Psoas muscle (tissue), 8 donors: ENCODE results near the gene SMYD3. TPM values are rescaled to one million over a fixed set of nuclear protein-coding genes. Genes with fewer than 3 reads are reported as not detected.

ENCODE experiments used
- ATAC-seq, 4 donors: fragments of 200-7000 bp; cut with Tn5 transposase; one replicate each; pipeline ENCODE4 v1.9.1; 2020; ENCODE audit warnings: moderate library complexity in 3 of 4, mild to moderate bottlenecking in 2 of 4
- DNase-seq, 2 donors: peaks; one replicate each; pipeline ENCODE4 v3.0.0-alpha.2; 2020
- H3K27ac ChIP-seq: fragments of 200-600 bp; one replicate; pipeline ENCODE4 v1.8.0; 2022
- H3K27me3 ChIP-seq, 3 donors: fragments of 200-600 bp in 1 of 3; one replicate each; pipeline versions ENCODE4 v1.6.1 to v1.8.0; 2013 to 2022; ENCODE audit warnings: low read length in 2 of 3, mild to moderate bottlenecking in 2 of 3, moderate library complexity in 1 of 3; ENCODE audit not compliant: insufficient read depth in 3 of 3
- H3K36me3 ChIP-seq, 2 donors: fragments of 200-600 bp in 1 of 2; one replicate each; pipeline versions ENCODE4 v1.6.1 to v1.8.0; 2013 to 2022; ENCODE audit warnings: low read depth in 1 of 2, mild to moderate bottlenecking in 1 of 2, moderate library complexity in 1 of 2; ENCODE audit not compliant: insufficient read depth in 1 of 2
- H3K4me1 ChIP-seq: fragments of 200-600 bp; one replicate; pipeline ENCODE4 v1.8.0; 2022
- H3K4me3 ChIP-seq: fragments of 200-600 bp; one replicate; pipeline ENCODE4 v1.8.0; 2022; ENCODE audit warnings: mild to moderate bottlenecking
- H3K9me3 ChIP-seq: fragments of 200-600 bp; one replicate; pipeline ENCODE4 v1.8.0; 2022
- WGBS, 3 donors: extraction: QIAGEN DNeasy Blood & Tissue Kit; methylation state at CpG; one replicate each; pipeline versions ENCODE4 v1.1.6 to v1.1.7; 2013; 5-methylcytosine and 5-hydroxymethylcytosine counted together
- intact Hi-C, 2 donors: fragments of 100-400 bp; cut with DNase I; formaldehyde crosslinking; loops; one replicate each; pipeline versions ENCODE4 v1.11.0 to v1.14.2; 2022
- polyA plus RNA-seq, 3 donors: library from polyadenylated mRNA; stranded (reverse); fragments of 200-250 nt; gene quantifications; one replicate each; pipeline ENCODE4 v1.2.3, GENCODE V29; 2013
- total RNA-seq, 4 donors: library from RNA; stranded (reverse); fragmentation: NEBNext Ultra II Directional in 2 of 4; extraction: Animal tissue kit (Norgen Biotek cat#: 25700) in 2 of 4; gene quantifications; one replicate each; pipeline versions ENCODE4 v1.2.1 to v1.2.4, GENCODE V29; 2021 to 2023
- TF ChIP-seq, protein P1 (sequence below): fragments of 200-600 bp; IDR thresholded peaks from one replicate; pipeline ENCODE4 v1.8.0; 2022; ENCODE audit warnings: antibody characterized with exemption
- donor health status: healthy with polysubstance abuse.
- donor health status: DM: no; HTN: no; CAD: no; lungs with moderate emphysema.
- donor health status: Bipolar disorder and iron deficiency.
- donor health status: healthy.
- donor health status: DM: yes; HTN: yes; CAD: no.
- donor health status: DM: no; HTN: no; CAD: no.
- donor health status: DM: no; HTN: no; CAD: no.
- donor health status: DM: yes; HTN: yes; CAD: no.

The SMYD3 gene
- total and polyA plus RNA-seq, 7 donors: 2.9 to 6.4 (median 4.9) TPM

DNA sequence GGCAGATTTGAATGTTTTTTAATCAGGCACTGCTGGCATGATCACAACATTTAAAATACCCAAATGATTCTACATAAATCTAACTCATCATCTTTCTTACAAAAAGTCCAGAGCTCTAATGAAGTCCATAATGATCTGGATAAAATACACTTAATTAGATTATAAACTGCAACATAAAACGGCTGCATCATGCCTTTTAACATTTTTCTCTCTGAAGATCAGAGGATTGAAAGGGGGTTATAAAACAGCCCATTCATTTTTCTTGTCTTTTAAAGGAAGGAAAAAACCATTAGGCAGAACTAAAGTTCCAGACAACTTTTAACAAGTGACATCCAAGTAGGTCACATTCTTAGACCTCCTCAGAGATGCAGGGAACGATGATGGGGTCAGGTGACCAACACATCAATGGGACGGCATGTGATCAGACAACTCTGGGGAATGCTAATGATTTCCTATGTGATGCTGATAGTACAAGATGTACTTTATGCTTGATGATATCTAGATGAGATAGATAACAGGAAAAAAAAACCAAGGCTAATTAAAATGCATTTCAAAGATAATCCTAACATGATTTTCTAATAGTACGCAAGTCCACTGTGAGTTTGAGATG lies 455.1 kb downstream of the SMYD3 start:
- H3K27ac ChIP-seq: no peak overlapping the region
- intact Hi-C loops: no loop called here
- H3K36me3 ChIP-seq: no peaks in the 10 kb centered on the region
- H3K9me3 ChIP-seq: no peaks in the 10 kb centered on the region
- no peaks in the 10 kb centered on the region for H3K27me3 ChIP-seq
- TF ChIP-seq, protein P1, sequence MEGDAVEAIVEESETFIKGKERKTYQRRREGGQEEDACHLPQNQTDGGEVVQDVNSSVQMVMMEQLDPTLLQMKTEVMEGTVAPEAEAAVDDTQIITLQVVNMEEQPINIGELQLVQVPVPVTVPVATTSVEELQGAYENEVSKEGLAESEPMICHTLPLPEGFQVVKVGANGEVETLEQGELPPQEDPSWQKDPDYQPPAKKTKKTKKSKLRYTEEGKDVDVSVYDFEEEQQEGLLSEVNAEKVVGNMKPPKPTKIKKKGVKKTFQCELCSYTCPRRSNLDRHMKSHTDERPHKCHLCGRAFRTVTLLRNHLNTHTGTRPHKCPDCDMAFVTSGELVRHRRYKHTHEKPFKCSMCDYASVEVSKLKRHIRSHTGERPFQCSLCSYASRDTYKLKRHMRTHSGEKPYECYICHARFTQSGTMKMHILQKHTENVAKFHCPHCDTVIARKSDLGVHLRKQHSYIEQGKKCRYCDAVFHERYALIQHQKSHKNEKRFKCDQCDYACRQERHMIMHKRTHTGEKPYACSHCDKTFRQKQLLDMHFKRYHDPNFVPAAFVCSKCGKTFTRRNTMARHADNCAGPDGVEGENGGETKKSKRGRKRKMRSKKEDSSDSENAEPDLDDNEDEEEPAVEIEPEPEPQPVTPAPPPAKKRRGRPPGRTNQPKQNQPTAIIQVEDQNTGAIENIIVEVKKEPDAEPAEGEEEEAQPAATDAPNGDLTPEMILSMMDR: no peak
- 45 to 55% (median 51%) methylated on average over 4 of the region's 4 CpGs for WGBS, 3 donors
- no peak for ATAC-seq
- H3K4me3 ChIP-seq: no peak overlapping the region
- DNase-seq: no peak
- H3K4me1 ChIP-seq: no peaks in the 10 kb centered on the region

DNA sequence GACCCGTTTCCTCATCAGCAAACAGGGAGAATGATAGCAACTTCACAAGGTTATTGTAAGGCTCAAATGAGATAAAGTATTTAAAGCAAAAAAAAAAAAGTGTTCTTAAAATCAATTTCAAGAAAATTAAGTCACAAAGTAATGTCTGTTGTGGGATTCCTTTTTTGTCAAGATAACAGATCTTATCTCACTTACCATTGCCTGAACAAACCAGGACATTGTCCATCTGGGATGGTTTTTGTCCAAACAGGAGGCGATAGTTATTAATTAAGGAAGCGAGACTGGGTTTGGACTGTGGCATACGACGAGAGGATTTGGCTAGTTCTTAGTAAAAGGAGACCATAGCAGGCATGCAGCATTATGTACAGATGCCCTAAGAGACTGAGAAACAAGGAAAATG lies 458.4 kb downstream of the SMYD3 start:
- no peaks in the 10 kb centered on the region for H3K27me3 ChIP-seq
- H3K4me3 ChIP-seq: no peak overlapping the region
- ATAC-seq: no peak
- intact Hi-C loops: no loop called here
- no peaks in the 10 kb centered on the region for H3K36me3 ChIP-seq
- TF ChIP-seq, protein P1: no peak
- no peak overlapping the region for H3K27ac ChIP-seq
- no peaks in the 10 kb centered on the region for H3K4me1 ChIP-seq
- no peak for DNase-seq
- 57 to 66% (median 63%) methylated on average over 5 of the region's 5 CpGs for WGBS, 3 donors
- no peaks in the 10 kb centered on the region for H3K9me3 ChIP-seq

DNA sequence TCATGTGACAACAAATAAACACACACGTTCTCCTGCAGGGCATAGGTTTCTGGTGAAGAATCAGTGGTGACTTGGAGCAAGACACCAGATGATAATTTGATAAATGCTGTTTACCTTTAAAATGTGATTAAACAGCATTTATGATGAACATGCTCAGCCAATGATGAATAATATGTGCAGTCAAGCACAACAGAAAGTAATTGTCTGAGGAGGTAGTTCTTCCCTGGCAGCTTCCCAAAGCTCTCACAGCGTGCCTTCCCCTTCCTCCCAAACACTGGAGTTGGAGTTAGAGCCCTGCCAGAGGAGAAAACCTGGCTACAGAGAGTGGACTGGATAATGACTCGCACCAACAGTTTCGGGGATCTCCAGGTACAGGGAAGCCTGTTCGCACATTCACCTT lies 463.5 kb downstream of the SMYD3 start:
- Histone ChIP-seq H3K4me1 (no peaks in the 10 kb centered on the region), H3K27ac (no peak overlapping the region), H3K9me3 (no peaks in the 10 kb centered on the region), H3K27me3 (no peaks in the 10 kb centered on the region), H3K4me3 (no peak overlapping the region), H3K36me3 (no peaks in the 10 kb centered on the region)
- ATAC-seq: no peak
- no peak for DNase-seq
- TF ChIP-seq, protein P1: no peak
- WGBS, 3 donors: 59 to 69% (median 67%) methylated on average over 5 of the region's 5 CpGs
- intact Hi-C loops: no loop called here

DNA sequence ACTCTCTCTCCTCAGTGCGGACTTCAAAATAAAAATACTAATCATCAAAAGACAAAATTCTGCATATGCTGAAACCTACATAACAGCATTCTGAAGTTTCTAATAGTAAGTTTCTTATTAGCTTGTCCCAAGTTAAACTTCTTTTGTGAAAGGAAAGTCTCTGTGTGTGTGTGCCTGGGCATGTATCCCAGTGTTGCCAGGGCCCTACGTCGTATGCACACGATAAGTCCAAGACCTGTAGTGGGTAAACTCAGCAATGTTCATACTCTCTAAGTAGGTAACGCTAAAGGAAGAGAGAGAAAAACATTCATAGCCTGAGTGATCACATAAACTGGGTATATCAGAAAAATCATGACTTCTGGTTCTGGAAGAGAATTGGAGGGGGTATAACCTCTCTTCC lies 465.7 kb downstream of the SMYD3 start:
- no peak for ATAC-seq
- DNase-seq: no peak
- intact Hi-C loops: no loop called here
- H3K27me3 ChIP-seq: no peaks in the 10 kb centered on the region
- H3K9me3 ChIP-seq: no peaks in the 10 kb centered on the region
- WGBS, 3 donors: 85 to 87% (median 87%) methylated on average over 5 of the region's 5 CpGs
- H3K36me3 ChIP-seq: no peaks in the 10 kb centered on the region
- TF ChIP-seq, protein P1: no peak
- no peaks in the 10 kb centered on the region for H3K4me1 ChIP-seq
- no peak overlapping the region for H3K4me3 ChIP-seq
- H3K27ac ChIP-seq: no peak overlapping the region

DNA sequence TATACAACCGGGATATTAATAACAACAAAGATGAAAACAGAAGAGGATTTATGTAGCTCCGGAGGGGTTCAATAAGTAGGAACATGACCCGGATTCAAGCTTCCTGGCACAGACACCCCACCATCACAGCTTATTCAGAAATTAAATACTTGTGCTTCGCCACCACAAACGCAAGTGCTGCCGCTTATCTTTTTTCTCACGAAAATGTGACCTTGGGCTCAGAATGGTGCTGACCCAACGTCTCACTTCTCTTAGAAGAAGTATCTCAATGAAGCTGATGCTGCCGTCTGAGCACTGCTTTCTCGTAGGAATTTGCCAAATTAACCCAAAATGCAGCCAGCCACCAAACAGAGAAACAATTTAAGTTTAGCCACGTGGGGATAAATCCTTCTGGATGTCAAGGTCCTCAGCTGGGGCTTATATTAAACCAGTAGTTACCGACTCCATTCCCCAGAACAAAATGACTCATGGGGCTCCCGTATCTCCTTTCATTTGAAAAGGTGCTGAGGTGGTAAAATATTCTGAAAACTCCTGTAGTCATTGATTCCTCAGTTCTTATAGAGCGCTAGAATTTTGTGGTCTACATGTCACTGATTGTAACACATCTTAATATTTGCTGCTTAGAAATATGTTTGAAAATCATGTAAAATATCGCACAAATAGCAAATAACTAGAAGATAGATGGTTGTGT lies 466.7 kb downstream of the SMYD3 start:
- no peak overlapping the region for H3K4me3 ChIP-seq
- H3K36me3 ChIP-seq: no peaks in the 10 kb centered on the region
- no peak overlapping the region for H3K27ac ChIP-seq
- H3K27me3 ChIP-seq: no peaks in the 10 kb centered on the region
- 75 to 84% (median 80%) methylated on average over 15 of the region's 15 CpGs for WGBS, 3 donors
- ATAC-seq (no peak), DNase-seq (no peak)
- no peaks in the 10 kb centered on the region for H3K9me3 ChIP-seq
- no peaks in the 10 kb centered on the region for H3K4me1 ChIP-seq
- TF ChIP-seq, protein P1: no peak
- intact Hi-C loops: no loop called here
